Measurements from ENCODE around the gene SMAGP.
"Not testable (repeated sequence)": the region's sequence is repeated elsewhere in the genome, so short reads cannot be mapped to it uniquely, and the experiment has no call there.

Gene SMAGP, protein sequence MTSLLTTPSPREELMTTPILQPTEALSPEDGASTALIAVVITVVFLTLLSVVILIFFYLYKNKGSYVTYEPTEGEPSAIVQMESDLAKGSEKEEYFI

DNA sequence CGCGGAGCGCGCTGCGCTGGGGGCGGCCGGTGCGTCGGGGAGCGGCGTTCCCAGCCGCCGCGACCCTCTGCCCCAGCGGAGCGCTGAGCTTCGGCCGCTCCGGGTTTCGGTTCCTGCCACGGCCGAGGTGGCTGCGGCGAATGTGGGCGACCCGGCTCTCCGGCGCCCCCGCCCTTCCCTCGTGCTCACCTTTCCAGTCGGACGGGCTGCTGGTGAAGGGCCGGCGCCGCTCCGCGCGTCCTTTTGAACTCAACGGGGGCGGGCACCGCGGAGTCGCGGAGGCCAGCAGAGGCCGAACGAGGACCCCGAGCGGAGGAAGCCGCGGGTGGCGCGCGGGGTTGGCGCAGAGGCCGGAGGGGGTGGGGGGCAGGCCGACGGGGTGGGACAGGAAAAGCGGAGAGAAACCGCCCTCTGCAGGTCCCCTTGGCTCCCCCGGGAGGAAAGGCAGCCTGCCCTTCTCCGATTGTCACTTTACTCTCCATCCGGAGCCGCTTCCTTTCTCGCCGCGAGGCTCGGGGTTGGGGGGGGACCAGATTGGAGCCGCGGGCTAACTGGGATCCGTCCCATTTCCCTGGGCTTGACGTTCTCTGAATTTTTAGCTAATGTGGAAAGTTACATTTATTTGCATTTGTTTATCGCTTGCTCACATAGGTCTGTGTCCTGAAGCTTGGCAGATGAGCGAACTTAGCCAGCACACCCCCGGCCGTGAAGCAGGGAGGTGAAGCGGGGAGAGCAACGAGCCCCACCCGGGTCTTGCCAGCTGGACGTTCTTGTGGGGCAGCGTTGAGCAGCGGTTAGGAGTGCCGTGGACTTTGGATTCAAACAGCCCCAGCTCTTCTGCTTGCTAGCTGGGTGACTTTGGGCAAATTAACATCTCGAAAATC lies at the start of gene SMAGP:
SMAGP (minus strand) TSS at position 349 of the 884 bp plus-strand sequence. CDS start 1,137 bp downstream, outside the sequence.
- DNase-seq (ENCODE audit: low read depth), result no peak

DNA sequence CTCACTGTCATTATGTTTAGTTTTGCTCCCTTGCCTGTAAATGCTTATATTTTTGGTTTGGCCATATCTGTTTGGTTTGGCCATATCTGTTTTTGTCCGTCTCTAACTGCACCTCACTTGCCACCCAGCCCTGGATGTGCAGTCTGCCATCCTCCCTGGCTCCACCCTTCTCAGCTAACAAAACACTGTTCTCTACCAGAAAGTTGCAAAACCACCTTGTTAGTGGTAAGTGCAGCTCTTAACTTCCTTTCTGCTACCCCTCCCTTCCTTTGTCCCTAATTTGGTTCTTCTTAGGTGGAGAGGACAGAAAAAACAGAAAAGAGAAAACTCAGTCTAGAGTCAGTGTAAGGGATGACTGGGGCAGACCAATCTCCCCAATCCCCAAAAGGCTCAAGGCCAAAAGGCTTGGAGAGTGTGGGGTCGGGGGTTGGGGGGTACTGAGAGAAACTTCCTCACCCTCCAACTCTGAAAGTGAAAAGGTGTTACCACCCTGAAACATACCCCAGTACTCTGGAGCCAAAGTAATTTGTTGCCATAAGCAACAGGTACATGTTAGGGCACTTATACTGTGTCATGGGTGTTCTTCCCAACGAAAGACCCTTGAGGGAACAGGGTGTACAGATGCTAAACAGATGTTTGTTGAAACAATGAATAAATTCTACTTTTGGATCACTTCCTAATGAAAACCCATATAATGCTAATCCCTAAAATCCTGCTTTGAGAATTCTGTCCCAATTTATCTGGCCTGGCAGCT lies 48.8 kb upstream of the SMAGP start:
- no peak for DNase-seq (ENCODE audit: low read depth)

DNA sequence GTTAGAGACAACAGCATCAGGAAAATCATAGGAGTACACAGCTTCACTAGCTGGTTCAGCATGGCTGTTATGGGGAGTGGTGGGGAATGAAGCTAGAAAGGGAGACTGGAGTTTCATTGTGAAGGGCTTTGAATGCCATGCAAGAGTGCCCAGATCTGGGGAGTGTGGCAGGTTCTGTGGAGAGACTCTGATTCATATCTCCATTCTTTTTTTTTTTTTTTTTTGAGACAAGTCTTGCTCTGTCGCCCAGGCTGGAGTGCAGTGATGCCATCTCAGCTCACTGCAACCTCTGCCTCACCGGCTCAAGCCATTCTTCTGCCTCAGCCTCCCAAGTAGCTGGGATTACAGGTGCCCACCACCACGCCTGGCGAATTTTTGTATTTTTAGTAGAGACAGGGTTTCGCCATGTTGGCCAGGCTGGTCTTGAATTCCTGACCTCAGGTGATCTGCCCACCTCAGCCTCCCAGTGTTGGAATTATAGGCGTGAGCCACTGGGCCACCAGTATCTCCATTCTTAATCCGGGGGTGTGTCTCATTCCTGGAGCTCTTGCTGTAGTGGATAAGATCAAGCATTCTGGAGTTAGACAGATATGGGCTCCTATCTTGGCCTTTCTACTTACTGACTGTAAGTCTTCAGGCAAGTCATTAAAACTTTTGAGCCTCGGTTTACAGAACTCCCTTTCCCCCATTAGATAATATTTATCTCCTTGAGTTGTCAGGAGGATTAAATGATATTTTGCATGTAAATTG lies 48.0 kb upstream of the SMAGP start:
- not testable (repeated sequence) for DNase-seq (ENCODE audit: low read depth)

DNA sequence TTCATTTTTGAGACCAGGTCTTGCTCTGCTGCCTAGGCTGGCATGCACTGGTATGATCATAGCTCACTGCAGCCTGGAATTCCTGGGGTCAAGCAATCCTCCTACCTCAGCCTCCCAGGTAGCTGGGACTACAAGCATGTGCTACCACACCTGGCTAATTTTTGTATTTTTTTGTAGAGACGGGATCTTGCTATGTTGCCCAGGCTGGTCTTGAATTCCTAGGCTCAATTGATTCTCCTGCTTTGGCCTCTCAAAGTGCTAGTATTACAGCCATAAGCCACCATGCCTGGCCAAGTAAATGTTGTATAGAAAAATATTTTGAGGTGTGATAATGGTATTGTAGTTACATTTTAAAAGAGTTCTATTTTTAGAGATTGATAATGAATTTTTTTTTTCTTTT lies 41.2 kb upstream of the SMAGP start:
- DNase-seq (ENCODE audit: low read depth), result no peak

DNA sequence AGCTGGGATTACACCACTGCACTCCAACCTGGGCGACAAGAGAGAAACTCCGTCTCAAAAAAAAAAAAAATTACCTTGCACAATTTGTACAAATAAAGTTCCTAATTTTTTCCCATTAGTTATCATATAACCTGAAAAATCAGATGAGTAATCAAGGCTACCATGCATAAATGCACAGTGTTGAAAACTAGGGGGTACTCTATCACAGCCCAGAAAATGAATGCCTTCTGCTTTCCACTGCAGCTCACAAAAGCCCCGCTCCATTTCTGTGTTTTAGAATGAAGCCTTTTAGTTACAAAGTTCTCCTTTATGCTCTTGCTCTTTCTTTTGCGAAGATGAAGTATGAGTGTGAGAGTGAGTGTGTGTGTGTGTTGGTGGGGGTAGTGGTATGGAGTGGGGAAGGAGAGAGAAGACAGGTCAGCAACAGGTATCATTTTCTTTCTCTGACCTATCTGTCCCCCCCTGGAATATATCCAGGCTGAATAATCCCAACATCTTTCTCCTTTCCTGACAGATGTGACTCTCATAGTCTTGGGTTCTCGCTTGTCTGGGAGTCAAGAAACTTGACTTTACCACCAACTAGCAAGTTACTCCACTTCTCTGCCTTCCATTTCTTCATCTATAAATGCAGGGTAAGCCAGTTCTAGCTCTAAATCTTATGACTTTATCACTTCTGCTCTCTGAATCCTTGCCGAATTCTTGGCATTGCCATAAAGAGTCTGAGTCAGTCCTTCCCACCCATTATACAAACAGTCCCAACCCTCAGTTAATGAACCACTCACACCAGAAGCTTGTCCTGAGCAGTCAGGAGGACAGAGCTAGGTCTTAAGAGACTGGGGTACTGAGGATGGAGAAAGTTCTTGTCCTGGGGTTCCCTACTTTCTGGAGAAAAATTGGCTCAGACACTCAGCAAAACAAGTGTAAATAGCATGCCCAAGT lies 37.7 kb upstream of the SMAGP start:
- DNase-seq (ENCODE audit: low read depth), result peak; percentile 69

DNA sequence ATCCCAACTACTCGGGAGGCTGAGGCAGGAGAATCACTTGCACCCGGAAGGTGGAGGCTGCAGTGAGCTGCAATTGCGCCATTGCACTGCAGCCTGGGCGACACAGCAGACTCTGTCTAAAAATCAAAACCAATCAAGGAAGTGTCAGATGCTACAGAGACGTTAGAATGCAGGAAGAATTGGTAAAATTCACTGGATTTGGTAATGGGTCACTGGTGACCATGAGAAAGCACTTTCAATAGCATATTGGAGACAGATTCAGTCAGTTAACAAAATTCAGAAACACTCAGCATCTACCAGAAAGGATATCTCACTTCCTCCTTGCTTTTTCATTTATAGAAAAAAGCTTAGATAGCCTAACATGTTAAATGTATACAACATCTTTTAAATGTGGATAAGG lies 36.3 kb upstream of the SMAGP start:
- DNase-seq (ENCODE audit: low read depth), result no peak

DNA sequence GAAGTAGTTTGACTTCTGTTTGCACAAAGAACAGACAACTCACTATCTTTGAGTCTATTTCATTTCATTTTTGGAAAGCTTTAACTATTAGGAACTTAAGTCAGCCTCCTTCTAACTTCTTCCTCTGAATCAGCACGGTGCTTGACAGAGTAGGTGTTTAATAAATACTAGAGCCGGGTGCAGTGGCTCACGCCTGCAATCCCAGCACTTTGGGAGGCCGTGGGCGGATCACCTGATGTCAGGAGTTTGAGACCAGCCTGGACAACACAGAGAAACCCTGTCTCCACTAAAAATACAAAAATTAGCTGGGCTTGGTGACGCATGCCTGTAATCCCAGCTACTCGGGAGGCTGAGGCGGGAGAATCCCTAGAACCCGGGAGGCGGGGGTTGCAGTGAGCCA lies 30.6 kb upstream of the SMAGP start:
- not testable (repeated sequence) for DNase-seq (ENCODE audit: low read depth)

DNA sequence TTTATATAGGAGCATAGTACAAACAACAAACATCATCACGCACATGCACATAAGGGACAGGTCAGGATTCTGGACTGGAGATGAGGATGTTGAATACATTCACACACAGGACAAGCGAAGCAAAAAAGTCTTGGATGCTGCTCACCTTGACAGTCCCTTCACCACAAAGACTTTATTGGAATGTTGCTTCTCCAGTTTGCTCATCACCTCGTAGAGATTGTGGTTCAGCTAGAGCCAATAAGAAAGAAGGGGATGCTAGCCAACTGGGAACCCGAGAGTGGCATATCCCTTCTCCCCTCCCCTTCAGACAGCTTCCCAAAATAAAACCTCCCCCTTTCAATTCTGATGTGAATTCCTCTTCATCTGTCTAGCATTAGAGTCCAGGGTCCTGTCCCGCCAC lies 25.4 kb upstream of the SMAGP start:
- DNase-seq (ENCODE audit: low read depth), result no peak

DNA sequence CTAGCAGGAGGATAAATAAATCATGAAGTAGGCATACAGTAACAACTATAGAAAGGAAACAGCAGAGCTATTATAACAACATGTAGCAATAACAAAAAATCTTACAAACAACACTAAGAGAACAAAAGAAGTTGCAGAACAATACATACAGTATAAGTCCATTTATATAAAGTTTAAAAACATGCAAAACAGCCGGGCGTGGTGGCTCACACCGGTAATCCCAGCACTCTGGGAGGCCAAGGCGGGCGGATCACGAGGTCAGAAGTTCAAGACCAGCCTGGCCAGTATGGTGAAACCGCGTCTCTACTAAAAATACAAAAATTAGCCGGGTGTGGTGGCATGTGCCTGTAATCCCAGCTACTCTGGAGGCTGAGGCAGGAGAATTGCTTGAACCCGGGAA lies 23.9 kb upstream of the SMAGP start:
- DNase-seq (ENCODE audit: low read depth), result not testable (repeated sequence)

DNA sequence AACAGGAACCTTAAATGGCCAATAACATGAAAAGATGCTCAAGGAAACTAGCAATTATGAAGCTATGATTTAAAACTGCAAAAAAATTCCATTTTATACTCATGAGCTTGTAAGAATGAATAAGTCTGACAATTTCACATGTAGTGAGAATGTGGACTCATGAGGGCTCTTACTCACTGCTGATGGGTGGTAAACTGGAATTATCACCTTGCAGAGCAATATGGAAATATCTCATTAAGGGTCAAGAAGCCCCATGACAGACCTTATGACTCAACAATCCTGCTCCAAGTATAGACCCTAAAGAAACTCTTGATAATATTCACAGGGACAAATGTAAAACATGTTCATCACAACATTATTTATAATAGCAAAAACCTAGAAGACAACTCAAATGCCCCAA lies 23.5 kb upstream of the SMAGP start:
- no peak for DNase-seq (ENCODE audit: low read depth)

DNA sequence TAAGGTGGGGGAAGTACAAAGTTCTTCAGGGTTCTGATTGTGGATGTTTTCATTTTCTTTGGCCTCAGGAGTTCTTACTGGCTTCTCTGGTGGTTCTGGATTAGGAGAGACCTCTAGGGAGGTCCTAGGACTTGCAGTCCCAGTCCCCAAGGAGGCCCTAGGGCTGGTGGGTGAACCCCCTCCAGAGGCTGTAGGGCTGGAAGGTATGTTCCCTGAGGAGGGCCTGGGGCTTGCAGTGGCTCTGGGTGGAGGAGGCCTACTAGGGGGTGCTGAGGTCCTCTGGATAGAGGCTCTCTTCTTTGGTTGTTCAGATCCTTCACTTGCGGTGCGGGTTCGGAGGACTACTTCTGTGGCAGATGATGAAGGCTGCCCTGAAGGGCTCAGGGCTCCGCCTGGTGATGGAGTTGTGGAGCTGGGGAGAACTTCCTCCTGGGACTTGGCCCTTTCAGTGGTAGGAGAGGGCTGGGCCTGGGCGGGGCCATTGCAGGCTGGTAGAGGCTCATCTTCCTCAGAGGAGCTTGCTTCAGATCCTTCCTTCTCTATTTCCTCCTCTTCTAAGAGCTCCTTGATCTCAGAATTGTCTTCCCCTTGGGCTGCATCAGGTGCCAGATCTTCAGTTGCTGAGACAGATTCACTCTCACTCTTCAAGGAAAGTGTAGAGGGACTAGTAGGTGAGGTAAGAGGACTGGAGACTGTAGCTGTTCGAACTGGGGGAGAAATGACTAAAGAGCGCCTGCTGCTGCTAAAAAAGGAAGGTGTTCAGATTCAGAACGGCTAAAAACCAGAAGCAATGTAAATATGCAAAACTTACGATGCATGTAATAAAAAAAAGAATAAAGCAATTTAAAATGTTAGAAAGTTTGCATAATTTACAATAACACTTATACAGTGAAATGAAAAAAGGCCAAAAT lies 21.6 kb upstream of the SMAGP start:
- not testable (repeated sequence) for DNase-seq (ENCODE audit: low read depth)

DNA sequence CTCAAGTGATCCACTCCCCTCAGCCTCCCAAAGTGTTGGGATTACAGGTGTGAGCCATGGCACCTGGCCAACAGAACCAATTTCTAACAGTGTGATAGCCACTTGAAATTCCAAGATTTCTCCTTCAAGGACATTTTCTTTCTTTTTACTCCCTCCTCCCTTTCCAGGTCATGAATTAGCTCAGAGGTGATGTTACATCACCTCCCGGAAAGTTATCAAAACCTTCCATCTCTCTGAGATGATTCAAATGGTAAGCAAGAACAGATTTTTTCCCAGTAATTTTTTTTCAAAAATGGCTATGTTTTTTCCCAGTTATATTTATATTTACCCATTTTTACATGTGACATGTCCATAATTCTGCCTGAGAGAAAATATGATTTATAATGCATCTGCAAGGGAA lies 15.6 kb upstream of the SMAGP start:
- no peak for DNase-seq (ENCODE audit: low read depth)

DNA sequence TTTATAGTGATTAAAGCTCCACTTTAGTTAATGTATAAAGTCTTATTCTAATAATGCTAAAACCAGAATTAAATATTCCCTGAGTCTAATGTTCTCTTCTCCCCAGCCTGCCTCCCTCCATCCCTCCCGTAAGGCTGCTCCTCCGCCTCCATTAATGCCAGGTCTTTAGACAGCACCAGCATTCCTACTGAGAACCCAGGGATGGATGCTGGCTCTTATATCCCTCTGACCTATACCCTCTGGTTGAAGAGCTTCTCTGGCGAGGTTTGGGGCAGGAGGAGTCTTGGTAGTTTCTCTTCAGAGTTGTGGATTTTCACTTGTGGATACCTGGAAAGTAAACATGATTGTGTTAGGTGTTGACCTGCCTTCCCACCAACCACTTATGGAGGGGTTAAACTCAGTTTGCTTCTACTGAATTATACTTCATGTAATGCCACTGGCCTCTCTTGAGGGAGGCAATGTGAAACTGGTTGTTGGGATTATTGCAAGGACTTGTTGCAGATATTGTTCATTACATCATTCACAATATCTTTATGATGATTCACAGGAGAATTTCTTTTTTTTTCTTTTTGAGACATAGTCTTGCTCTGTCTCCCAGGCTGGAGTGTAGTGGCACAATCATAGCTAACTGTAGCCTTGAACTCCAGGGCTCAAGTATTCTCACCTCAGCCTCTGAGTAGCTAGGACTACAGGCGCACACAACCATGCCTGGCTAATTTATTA lies 11.1 kb upstream of the SMAGP start:
- DNase-seq (ENCODE audit: low read depth), result no peak

DNA sequence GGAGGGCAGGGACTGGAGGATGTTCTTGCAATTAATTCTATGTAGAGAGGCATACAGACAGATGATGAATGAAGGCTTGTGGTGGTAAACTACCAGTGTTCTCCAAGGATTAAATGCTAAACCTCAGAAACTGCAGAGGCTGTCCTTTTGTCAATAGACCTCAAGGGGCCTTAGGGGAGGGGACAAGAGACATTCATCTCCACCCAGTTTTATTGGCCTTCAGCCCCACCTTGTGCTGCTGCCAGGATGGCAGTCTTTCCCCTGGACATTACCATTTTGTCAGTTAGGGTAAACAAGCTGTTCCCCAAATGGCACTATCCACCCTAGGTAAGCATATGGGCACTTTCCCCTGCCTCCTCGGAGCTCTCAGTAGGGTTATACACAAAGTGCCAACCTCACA lies 4.9 kb upstream of the SMAGP start:
- DNase-seq (ENCODE audit: low read depth), result no peak

DNA sequence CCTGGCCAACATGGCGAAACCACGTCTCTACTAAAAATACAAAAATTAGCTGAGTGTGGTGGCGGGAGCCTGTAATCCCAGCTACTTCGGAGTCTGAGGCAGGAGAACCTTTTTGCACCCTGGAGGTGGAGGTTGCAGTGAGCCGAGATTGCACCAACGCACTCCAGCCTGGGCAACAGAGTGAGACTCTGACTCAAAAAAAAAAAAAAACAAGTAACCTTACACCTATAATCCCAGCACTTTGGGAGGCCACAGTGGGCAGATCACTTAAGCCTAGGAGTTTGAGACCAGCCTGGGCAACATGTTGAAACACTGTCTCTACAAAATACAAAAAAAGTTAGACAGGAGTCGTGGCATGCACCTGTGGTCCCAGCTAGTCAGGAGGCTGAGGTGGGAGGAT lies 2.6 kb upstream of the SMAGP start:
- DNase-seq (ENCODE audit: low read depth), result not testable (repeated sequence)

DNA sequence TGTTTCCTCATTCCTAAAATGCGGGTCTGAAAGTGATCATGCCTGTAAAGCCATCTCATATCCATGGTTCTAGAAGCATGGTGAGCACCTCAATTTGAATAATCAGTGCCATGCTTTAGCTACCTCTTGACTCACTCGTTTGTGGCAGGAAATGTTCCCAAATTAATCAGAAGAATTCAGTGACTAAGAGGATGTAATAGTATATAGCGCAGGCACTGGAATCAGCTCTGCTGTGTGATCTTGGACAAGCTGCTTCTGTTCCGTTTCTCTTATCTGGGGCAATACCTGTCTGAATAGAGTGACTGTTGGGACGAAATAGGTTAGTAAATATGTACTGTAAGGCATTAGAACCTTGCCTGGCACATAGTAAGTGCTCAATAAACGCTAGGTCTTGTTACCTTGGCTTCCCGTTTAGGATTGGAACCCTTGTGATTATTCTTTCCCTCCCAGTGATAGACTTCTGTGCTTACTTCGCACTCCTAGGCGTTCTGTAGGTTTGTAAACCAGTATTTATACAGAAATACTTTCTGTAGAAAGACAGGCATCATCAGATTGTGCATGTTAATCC lies 820 bp upstream of the SMAGP start:
- DNase-seq (ENCODE audit: low read depth), result peak; percentile 63

DNA sequence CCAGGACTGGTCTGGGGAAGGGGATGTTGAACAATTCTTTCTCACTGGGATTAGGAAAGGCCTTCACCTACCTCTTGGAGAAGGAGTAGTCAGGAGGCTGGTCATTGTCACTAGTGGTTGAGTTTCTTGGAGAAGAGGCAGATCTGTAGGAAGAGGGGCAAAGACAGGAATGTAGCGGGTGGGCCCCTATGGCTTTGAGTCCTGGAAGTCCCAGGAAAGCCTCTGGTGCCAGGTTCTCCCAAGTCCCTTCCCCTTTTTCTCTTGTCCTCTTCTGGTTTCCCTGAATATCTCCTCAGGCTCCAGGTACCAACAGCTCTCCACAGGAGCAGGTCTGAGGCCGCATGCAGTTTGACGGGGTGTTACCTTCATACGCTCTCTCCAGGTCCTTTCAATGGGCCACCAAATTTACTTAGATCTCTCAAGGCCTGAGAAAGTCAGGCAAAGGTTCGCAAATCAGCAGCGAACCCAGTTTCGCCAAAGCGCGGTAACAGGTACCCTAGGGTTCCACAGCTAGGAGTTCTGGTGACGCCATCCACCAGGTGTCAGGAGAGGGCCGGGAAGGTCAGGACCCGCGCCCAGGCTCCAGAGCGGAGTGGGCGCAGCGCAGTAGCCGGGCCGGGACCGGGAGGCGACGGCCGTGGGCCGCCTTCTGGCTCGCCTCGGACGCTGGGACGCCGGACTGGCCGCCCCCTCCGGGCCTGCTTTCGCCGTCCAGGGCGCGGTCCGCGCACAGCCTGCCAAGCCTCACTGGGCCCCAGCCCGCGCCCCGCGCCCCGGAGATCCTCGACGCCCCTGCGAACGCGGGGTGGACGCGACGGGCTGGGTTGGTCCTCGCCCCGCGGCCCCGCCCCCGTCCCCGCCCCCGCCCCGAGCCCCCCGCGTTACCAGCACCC lies 795 bp downstream of the SMAGP start:
- DNase-seq (ENCODE audit: low read depth), result no peak

DNA sequence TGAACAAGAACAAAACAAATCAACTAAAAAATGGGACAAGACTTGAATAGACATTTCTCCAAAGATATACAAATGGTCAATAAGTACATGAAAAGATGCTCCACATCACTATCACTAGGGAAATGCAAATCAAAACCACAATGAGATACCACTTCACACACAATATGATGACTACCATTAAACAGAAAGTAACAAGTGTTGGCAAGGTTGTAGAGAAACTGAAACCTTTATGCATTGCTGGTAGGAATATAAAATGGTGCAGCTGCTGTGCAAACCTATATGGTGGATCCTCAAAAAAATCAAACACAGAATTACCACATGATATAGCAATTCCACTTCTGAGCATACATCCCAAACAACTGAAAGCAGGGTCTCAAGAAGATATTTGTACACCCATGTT lies 5.2 kb downstream of the SMAGP start:
- DNase-seq (ENCODE audit: low read depth), result no peak

Data from HS-27A (cell line).